ENCODE measurements around the gene FAM240B.

Gene FAM240B

GRCh38 chr9:38686933-38687332 lies 33.0 kb downstream of the FAM240B start:
- no peak overlapping the region for H3K27ac ChIP-seq (ENCODE audit: low read length)
- H3K36me3 ChIP-seq (replicated peaks; ENCODE audit: low read depth, low read length): no peaks in the 10 kb centered on the region
- H4K20me1 ChIP-seq (ENCODE audit: insufficient read depth, low read length): no peaks in the 10 kb centered on the region
- peaks cover 8% of the 10 kb centered on the region for H3K4me1 ChIP-seq (ENCODE audit: low read length)
- no peaks in the 10 kb centered on the region for H3K9me3 ChIP-seq (ENCODE audit: insufficient read depth, low read length)
- TF ChIP-seq, protein P1, sequence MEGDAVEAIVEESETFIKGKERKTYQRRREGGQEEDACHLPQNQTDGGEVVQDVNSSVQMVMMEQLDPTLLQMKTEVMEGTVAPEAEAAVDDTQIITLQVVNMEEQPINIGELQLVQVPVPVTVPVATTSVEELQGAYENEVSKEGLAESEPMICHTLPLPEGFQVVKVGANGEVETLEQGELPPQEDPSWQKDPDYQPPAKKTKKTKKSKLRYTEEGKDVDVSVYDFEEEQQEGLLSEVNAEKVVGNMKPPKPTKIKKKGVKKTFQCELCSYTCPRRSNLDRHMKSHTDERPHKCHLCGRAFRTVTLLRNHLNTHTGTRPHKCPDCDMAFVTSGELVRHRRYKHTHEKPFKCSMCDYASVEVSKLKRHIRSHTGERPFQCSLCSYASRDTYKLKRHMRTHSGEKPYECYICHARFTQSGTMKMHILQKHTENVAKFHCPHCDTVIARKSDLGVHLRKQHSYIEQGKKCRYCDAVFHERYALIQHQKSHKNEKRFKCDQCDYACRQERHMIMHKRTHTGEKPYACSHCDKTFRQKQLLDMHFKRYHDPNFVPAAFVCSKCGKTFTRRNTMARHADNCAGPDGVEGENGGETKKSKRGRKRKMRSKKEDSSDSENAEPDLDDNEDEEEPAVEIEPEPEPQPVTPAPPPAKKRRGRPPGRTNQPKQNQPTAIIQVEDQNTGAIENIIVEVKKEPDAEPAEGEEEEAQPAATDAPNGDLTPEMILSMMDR (IDR thresholded peaks at IDR 0.05; ENCODE audit: low read depth, low read length): no peak
- TF ChIP-seq EZH2phosphoT487 (IDR thresholded peaks at IDR 0.05; ENCODE audit: low read depth): no peak
- H3K4me2 ChIP-seq (ENCODE audit: low read length): no peak overlapping the region
- H3K4me3 ChIP-seq (ENCODE audit: low read length): no peak overlapping the region
- H2AFZ ChIP-seq (ENCODE audit: low read depth, low read length): no peak overlapping the region
- H3K9ac ChIP-seq (ENCODE audit: low read length): no peak overlapping the region
- no peaks in the 10 kb centered on the region for H3K27me3 ChIP-seq (ENCODE audit: low read depth, low read length)
- no peaks in the 10 kb centered on the region for H3K79me2 ChIP-seq (ENCODE audit: low read length)

GRCh38 chr9:38685535-38685934 lies 34.4 kb downstream of the FAM240B start:
- H3K36me3 ChIP-seq (replicated peaks; ENCODE audit: low read depth, low read length): no peaks in the 10 kb centered on the region
- H4K20me1 ChIP-seq (ENCODE audit: insufficient read depth, low read length): no peaks in the 10 kb centered on the region
- H3K27me3 ChIP-seq (ENCODE audit: low read depth, low read length): no peaks in the 10 kb centered on the region
- no peak for TF ChIP-seq EZH2phosphoT487 (IDR thresholded peaks at IDR 0.05; ENCODE audit: low read depth)
- TF ChIP-seq, protein P1 (IDR thresholded peaks at IDR 0.05; ENCODE audit: low read depth, low read length): no peak
- no peaks in the 10 kb centered on the region for H3K79me2 ChIP-seq (ENCODE audit: low read length)
- no peak overlapping the region for H3K4me2 ChIP-seq (ENCODE audit: low read length)
- no peak overlapping the region for H3K9ac ChIP-seq (ENCODE audit: low read length)
- H3K4me3 ChIP-seq (ENCODE audit: low read length): no peak overlapping the region
- H3K9me3 ChIP-seq (ENCODE audit: insufficient read depth, low read length): no peaks in the 10 kb centered on the region
- H3K4me1 ChIP-seq (ENCODE audit: low read length): peaks cover 15% of the 10 kb centered on the region
- H2AFZ ChIP-seq (ENCODE audit: low read depth, low read length): no peak overlapping the region
- no peak overlapping the region for H3K27ac ChIP-seq (ENCODE audit: low read length)

GRCh38 chr9:38683336-38683735 lies 36.6 kb downstream of the FAM240B start:
- Histone ChIP-seq H3K4me1 (ENCODE audit: low read length) (peaks cover 14% of the 10 kb centered on the region), H3K9me3 (ENCODE audit: insufficient read depth, low read length) (no peaks in the 10 kb centered on the region), H3K27me3 (ENCODE audit: low read depth, low read length) (no peaks in the 10 kb centered on the region), H3K27ac (ENCODE audit: low read length) (no peak overlapping the region), H3K79me2 (ENCODE audit: low read length) (no peaks in the 10 kb centered on the region), H3K4me3 (ENCODE audit: low read length) (no peak overlapping the region), H3K4me2 (ENCODE audit: low read length) (no peak overlapping the region), H3K36me3 (replicated peaks; ENCODE audit: low read depth, low read length) (no peaks in the 10 kb centered on the region), H4K20me1 (ENCODE audit: insufficient read depth, low read length) (no peaks in the 10 kb centered on the region), H2AFZ (ENCODE audit: low read depth, low read length) (no peak overlapping the region), H3K9ac (ENCODE audit: low read length) (no peak overlapping the region)
- no peak for TF ChIP-seq EZH2phosphoT487 (IDR thresholded peaks at IDR 0.05; ENCODE audit: low read depth)
- TF ChIP-seq, protein P1 (IDR thresholded peaks at IDR 0.05; ENCODE audit: low read depth, low read length): no peak

DNA sequence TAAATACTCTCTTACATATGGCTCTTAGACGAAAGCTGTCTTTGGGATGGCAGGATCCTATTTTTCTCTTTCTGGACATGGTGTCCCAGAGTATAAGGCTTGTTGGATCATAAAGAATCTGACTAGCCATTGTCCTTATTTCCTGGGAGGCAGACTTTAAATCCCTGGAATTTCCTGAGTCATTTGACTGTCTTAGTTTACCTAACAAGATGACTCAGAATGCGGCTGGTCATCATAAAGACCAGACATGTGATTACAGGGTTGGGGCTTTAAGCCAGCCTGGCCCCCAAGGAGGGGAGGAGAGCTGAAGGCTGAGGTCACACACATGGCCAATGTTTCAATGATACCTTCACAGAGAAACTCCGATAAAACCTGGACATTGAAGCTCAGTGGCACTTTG lies 37.2 kb downstream of the FAM240B start:
- no peak overlapping the region for H3K4me2 ChIP-seq (ENCODE audit: low read length)
- no peak overlapping the region for H2AFZ ChIP-seq (ENCODE audit: low read depth, low read length)
- H3K27me3 ChIP-seq (ENCODE audit: low read depth, low read length): no peaks in the 10 kb centered on the region
- no peak overlapping the region for H3K9ac ChIP-seq (ENCODE audit: low read length)
- H3K4me3 ChIP-seq (ENCODE audit: low read length): no peak overlapping the region
- H3K36me3 ChIP-seq (replicated peaks; ENCODE audit: low read depth, low read length): no peaks in the 10 kb centered on the region
- H3K4me1 ChIP-seq (ENCODE audit: low read length): peaks cover 14% of the 10 kb centered on the region
- H4K20me1 ChIP-seq (ENCODE audit: insufficient read depth, low read length): no peaks in the 10 kb centered on the region
- no peak for TF ChIP-seq EZH2phosphoT487 (IDR thresholded peaks at IDR 0.05; ENCODE audit: low read depth)
- TF ChIP-seq, protein P1 (IDR thresholded peaks at IDR 0.05; ENCODE audit: low read depth, low read length): no peak
- no peak overlapping the region for H3K27ac ChIP-seq (ENCODE audit: low read length)
- H3K9me3 ChIP-seq (ENCODE audit: insufficient read depth, low read length): no peaks in the 10 kb centered on the region
- no peaks in the 10 kb centered on the region for H3K79me2 ChIP-seq (ENCODE audit: low read length)

Data from OCI-LY3 (cell line).